ENCODE data around the gene CDX4. TPM values are rescaled to one million over a fixed set of nuclear protein-coding genes. Genes with fewer than 3 reads are reported as not detected.

Gene CDX4
- total RNA-seq: not detected in 2 replicates

GRCh38 chrX:73446831-73447230, at the start of gene CDX4:
TSS of gene CDX4 (plus strand) at chrX:73447053. CDS start at chrX:73447254, 201 bp downstream.

Small RNAs within 50 kb of the gene (small RNA-seq; reads per million reads assigned to genes)
- not detected for gene MORF4L1P6
- gene RNU6-1044P: not detected

Other genes starting within 250 kb of the CDX4 start
- gene NAP1L2, start 232.2 kb upstream of the CDX4 start, total RNA-seq: under 0.01 TPM in 1 of 2 replicates, not detected in the other
- 8.6 and 15.2 TPM in 2 replicates for gene CHIC1, start 116.1 kb downstream of the CDX4 start, total RNA-seq

All from placental epithelial cell (primary cell).